AG09319 (cell line): ENCODE measurements around the gene ENTPD2.

Source experiments
- DNase-seq: peaks from one replicate; pipeline ENCODE4 v3.0.0-alpha.2; 2010; ENCODE audit warnings: low read depth; ENCODE audit errors: extremely low read depth
- CTCF ChIP-seq: IDR thresholded peaks from 2 replicates; pipeline ENCODE4 v1.5.1; 2011; ENCODE audit warnings: low read depth, mild to moderate bottlenecking, inconsistent platforms, low read length, moderate library complexity

ENTPD2 gene

GRCh38 chr9:137009938-137010732 is 43.7 kb downstream of the ENTPD2 start:
- no peak for DNase-seq
- no peak for TF ChIP-seq CTCF

GRCh38 chr9:137009217-137009616 is 44.6 kb downstream of the ENTPD2 start:
- DNase-seq, result no peak
- TF ChIP-seq CTCF, result no peak

GRCh38 chr9:137008312-137008711 is 45.5 kb downstream of the ENTPD2 start:
- TF ChIP-seq CTCF, result no peak
- DNase-seq, result no peak

- DNase-seq, result no peak
Measured at GRCh38 chr9:137007816-137008270, 46.0 kb downstream of the ENTPD2 start.

GRCh38 chr9:137007108-137007815 is 46.6 kb downstream of the ENTPD2 start:
- no peak for TF ChIP-seq CTCF
- no peak for DNase-seq

More at GRCh38 chr9:137007816-137008270, 46.0 kb downstream of the ENTPD2 start:
- TF ChIP-seq CTCF, result no peak

GRCh38 chr9:137006116-137007003 is 47.5 kb downstream of the ENTPD2 start:
- DNase-seq, result no peak

More at GRCh38 chr9:137006116-137007003, 47.5 kb downstream of the ENTPD2 start:
- TF ChIP-seq CTCF, result no peak
